Cerebellar nuclear complex (tissue), 1 donor: ENCODE measurements around the gene METTL2A.
A peak's percentile ranks its signal among the peaks of the same experiment; 100 is the strongest.
"Not testable (repeated sequence)": the region's sequence is repeated elsewhere in the genome, so short reads cannot be mapped to it uniquely, and the experiment has no call there.

ENCODE experiments used
- DNase-seq, 2 experiments: peaks; one replicate each; lab custom pipeline; 2025; lab: John Stamatoyannopoulos, UW

The METTL2A gene, protein sequence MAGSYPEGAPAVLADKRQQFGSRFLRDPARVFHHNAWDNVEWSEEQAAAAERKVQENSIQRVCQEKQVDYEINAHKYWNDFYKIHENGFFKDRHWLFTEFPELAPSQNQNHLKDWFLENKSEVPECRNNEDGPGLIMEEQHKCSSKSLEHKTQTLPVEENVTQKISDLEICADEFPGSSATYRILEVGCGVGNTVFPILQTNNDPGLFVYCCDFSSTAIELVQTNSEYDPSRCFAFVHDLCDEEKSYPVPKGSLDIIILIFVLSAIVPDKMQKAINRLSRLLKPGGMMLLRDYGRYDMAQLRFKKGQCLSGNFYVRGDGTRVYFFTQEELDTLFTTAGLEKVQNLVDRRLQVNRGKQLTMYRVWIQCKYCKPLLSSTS

DNA sequence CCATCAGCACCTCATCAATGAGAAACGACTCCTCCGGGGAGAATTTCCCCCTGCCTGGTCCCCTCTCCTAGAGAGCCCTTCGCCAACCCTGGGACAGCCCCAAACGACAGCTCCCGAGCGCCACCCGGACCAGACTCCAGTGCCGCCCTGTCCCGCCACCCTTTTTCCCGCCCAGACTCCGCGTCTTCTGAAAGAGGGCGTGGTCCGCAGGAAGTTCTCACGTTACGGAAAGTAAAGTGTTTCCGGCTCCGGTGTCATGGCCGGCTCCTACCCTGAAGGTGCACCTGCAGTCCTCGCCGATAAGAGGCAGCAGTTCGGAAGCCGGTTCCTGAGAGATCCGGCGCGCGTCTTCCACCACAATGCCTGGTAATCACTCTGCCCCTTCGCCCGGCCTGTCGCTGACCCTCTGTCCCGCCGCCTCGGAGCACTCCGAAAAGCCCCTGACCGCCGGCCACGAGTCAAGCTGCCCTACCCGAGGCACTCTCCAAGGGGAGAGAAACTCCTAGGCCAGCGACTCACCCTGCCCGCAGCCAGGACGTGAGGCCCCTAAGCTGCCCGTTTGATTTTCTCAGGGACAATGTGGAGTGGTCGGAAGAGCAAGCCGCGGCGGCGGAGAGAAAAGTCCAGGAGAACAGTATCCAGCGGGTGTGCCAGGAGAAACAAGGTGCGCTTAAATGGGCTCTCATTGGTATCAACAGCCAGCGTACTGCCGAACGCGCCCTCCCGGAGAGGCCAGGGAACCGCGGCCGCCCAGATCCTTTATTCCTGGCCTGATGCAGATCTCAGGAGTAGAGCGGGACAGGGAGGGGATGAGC lies at the start of gene METTL2A:
Gene METTL2A (plus strand): TSS at position 251 of the 815 bp plus-strand sequence. CDS start 6 bp downstream, at position 257.
- peak; percentile 4 to 16 for DNase-seq

DNA sequence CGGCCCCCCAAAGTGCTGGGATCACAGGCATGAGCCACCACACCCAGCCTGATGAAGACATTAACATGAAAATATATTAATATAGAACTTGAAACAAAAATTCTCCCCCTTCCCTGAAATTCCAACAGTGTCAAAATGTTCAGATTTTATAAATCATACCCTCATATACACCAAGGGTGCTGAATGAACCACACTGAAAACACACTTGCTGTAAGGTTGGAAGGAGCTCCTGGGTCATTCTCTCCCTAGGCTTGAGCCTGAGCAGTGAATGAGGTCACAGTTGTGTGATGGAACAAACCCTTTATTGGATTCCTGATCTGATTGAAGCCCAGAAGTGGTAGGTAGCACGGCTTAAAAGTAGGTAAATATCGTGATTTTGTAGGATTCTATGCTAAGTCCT lies 43.4 kb upstream of the METTL2A start, which contains the start of gene EFCAB3:
Gene EFCAB3 (plus strand): TSS at position 301 of the 400 bp plus-strand sequence. CDS start 2,427 bp downstream, outside the sequence.
- DNase-seq: no peak

DNA sequence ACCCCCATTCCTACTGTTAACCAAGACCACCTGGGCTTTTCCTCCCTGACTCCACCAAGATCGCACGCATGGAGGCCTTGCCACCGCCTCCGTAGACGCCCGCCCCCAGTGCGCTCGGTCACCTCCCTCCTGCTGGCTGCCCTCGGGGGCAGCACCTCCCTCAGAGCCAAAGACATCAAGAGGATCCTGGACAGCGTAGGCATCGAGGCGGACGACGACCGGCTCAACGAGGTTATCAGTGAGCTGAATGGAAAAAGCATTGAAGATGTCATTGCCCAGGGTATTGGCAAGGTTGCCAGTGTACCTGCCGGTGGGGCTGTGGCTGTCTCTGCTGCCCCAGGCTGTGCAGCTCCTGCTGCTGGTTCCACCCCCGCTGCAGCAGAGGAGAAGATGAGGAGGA lies 42.1 kb upstream of the METTL2A start:
- DNase-seq: no peak

DNA sequence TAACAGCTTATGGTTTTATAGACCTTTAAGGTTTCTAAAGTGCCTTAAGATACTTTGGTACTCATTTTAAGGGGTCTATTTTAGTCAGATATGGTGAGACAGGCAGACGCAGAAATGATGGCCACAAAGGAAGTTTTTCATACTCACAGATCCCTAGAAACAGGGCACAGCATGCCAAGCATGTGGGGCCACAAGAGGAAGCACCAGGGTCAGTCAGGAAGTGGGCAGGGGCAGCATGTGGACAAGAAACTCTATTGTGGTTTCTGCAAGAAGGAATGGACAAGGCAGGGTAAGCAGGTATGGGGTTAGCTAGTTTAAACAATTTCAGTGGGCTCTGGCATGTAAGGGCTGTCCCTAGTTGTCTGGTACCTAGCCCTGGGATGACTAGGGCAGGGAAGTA lies 34.8 kb upstream of the METTL2A start:
- DNase-seq: no peak

DNA sequence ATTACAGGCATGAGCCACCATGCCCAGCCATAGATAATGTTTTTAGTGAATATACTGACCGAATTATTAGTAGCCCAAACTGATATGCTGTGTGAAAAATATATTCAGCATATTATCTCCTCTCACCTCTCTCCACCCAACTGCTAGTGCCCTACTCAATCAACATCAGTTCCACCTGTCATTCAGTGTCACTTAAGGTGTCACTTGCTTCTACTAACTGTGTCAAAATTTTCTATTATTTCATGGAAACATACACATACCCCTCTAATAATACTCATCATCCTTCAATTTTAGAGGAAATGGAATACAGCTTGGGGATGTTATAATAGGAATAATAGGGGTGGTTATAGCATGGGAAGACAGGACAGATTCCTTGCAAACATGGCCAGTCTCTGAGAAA lies 30.8 kb upstream of the METTL2A start:
- DNase-seq: no peak

DNA sequence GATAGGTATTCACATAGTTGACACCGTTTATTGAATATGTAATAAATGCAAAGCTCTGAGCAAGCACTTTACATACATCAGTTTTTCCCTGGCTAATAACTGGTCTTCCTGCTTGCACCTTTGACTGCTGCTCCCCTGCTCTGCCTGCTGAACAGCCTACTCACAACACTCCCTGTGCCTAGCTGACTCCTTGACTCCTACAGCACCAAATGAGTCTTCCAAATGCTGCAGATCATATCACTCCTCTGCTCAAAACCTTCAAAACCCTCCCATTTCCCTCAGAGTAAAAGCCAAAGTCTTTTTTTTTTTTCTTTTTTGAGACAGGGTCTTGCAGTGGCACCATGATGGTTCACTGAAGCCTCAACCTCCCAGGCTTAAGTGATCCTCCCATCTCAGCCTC lies 24.8 kb upstream of the METTL2A start:
- DNase-seq: no peak

DNA sequence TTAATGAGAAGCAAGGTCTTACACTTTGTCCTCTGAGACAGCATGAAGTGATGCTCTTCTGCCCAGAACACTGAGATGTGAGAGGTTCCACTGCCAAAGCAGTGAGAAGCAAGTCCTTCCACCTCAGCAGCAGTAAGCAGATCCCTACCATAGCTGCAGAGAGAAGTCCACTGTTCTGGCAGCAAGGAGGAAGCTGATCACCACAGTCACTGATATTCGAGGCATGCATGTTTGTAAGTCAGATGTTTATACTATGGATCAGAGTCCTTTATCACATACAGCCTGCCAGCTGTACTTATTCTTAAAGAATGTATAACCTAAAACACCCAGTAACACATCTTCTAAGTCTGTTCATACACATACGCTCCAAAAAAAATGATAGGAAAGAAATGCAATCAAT lies 18.2 kb upstream of the METTL2A start:
- DNase-seq: no peak

DNA sequence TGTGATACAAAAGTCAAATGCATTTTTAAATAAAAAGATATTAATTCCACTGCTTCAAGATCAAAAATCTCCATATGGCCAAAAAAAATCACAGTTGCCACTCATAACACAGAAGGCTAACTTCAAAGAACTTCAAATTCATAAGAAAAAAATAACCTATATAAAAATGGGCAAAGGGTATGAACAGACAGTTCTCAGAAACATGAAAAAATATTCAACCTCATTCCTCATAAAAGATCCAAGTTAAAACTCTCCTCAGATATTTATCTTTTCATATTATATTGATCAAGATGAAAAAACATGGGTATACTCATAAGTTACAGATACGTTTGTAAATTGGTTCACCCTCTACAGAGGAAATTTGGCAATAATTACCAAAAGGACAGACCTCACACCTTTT lies 10.6 kb upstream of the METTL2A start:
- not testable (repeated sequence) for DNase-seq

DNA sequence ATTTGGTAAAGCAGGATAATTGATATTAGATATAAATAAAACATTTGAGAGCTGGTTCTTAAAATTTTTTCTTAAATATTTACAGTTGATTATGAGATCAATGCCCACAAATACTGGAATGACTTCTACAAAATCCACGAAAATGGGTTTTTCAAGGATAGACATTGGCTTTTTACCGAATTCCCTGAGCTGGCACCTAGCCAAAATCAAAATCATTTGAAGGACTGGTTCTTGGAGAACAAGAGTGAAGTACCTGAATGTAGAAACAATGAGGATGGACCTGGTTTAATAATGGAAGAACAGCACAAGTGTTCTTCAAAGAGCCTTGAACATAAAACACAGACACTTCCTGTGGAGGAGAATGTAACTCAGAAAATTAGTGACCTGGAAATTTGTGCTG lies 2.5 kb downstream of the METTL2A start:
- not testable (repeated sequence) for DNase-seq

DNA sequence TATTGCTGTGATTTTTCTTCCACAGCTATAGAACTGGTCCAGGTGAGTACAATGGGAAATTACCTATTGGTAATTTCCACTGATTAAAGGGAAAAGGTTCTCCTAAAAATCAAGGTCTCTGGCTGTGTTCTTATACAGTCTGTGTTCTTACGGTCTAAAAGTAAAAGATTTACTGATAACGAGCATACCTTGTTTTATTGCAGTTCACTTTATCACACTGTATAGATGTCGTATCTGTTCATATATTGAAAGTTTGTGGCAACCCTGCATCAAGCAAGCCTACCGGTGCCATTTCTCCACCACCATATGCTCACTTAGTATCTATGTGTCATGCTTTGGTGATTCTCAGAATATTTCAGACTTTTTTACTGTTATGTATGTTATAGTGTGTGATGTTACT lies 11.6 kb downstream of the METTL2A start:
- not testable (repeated sequence) for DNase-seq

DNA sequence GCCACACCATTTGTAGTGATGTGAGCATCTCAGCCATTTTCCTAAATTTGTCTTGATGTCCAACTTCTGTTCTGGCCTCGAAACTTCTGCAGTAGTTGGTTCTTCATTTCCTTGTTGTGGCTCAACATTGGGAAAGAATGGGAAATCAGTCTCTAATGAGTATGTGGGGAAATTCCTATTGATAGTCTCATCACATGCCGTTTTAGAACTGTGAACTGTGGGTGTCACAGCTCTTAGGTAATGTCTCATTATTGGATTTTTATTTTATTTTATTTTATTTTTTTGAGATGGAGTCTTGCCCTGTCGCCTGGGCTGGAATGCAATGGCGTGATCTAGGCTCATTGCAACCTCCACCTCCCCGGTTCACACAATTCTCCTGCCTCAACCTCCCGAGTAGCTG lies 17.5 kb downstream of the METTL2A start:
- DNase-seq: not testable (repeated sequence)

DNA sequence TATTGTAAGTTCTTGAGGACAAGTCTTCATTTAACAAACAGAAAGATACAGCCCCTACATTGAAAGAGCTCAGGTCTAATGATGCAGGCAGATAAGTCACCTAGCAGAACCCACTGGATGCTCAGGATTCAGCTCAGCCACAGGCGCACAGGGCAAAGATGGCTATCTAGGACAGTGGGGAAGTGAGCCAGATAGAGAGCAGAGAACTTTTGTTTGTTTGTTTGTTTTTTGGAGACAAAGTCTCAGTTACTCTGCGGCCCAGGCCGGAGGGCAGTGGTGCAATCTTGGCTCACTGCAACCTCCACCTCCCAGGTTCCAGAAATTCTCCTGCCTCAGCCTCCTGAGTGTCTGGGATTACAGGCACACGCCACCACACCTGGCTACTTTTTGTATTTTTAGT lies 20.4 kb downstream of the METTL2A start:
- no peak for DNase-seq

DNA sequence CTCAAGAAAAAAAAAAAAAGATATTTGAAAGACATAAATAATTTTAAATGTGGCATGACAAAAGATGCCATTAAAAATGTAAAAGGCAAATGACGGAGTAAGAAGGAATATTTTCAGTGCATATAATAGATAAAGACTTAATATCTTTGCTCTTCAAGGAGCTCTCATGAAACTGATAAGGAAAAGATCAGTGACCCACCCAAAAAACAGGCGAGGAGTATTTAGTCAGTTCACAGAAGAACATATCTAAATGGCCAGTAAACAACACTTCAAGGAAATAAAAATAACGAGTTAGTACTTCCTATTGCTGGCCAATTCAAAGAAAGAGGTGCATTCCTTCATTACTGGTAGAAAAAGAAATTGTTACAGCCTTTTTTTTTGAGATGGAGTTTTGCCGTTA lies 22.1 kb downstream of the METTL2A start:
- DNase-seq: not testable (repeated sequence)

DNA sequence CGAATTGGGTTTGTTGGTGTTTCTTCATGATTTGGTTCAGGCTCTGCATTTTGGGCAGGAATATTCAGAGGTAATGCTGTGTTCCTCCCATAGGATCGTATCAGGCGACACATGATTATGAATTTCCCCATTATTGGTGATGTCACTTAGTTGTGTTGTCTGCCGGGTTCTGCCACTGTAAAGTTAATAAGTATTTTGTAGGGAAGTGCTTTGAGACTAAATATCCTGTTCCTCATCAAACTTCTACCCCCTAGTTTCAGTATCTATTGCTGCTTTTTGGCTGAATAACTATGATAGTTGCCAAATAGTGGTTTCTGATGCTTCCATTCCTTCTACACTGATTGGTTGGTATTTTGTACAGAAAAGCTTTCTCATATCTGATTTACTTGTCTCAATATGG lies 28.5 kb downstream of the METTL2A start:
- DNase-seq: not testable (repeated sequence)

DNA sequence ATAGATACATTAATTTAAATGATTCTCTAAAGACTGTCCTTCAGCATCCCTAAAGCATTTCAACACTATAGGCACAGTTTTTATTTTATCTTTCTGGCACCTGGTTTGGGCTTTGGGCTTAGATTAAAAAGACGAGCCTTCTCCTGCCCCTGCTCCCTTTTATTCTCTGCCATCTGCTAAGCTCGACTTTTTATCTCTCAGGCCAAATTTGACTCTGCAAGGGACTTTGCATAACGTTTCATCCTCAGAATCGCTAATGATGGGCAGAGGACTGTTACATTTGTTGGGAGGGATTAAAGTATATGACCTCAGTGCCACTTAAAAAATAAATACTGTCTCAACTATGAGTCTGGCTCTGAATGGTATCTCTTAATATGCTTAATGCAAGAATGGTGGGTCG lies 29.3 kb downstream of the METTL2A start:
- not testable (repeated sequence) for DNase-seq

DNA sequence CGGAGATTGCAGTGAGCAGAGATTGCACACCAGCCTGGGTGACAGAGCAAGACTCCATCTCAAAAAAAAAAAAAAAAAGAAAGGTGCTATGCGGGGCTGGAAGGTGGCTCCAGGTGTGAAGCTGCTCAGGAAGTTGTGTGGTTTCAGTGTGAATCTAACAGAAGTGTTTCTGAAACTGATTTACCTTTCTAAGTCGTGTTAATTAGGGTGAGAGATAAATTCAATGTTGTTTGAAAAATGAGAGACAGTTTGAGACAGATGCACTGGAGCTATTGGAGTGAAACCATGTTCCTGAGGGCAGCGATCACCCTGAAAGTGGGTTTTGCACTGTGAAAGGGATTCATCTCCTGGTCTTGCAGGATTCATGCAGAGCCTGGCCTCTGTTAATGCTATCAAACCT lies 30.0 kb downstream of the METTL2A start:
- not testable (repeated sequence) for DNase-seq

DNA sequence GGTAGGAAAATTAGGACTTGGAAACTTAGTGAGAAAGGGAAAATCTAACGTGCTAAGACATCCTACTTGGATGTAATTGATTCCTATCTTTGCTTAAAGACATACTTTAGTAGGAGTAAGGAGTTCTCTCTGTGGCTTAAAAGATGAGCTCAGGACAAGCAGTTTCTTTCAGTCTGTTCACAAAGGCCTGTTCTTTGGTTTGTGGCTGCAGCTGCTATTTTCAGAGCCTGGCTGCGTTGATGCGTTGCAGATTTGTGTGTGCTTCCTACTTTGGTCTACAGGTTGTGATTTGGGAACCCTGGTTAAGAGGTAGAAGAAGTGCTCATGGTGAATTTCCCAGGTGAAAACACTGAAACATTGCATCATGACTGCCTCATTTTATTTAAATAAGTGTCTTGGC lies 30.4 kb downstream of the METTL2A start:
- DNase-seq: not testable (repeated sequence)

DNA sequence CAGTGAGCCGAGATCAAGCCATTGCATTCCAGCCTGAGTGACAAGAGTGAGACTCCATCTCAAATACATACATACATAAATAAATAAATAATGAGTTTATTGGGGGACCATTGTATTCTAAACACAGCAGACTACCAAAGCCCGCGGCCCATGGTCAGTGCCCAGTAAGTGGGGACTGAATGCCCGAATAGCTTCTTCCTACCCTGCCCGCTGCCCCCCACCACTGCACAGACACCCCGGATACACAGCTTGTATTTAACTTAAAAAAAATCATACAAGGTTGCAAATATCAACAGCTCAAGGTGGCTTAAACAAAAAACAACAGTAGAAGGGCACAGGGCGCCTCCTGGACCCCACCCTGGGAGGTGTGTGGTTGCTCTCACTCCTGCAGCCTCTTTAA lies 32.3 kb downstream of the METTL2A start:
- DNase-seq: no peak

DNA sequence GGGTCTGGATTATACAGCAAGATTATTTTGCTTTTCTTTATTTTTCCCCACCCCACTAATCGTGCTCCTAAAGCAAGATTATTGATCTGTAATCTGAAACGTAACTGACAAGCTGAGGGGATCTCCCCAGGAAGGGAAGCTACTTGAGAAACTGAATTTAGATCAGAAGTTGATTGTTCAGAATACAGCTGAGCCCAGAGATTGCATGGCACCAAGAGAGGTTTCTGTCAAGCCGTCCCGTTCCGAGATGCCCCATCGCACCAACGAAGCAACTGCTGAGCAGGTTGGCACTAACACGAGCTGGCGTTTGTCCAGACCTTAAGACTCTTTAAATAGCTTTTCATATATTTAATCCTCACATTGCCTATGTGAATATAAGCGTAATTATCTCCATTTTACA lies 34.8 kb downstream of the METTL2A start:
- DNase-seq: not testable (repeated sequence)

DNA sequence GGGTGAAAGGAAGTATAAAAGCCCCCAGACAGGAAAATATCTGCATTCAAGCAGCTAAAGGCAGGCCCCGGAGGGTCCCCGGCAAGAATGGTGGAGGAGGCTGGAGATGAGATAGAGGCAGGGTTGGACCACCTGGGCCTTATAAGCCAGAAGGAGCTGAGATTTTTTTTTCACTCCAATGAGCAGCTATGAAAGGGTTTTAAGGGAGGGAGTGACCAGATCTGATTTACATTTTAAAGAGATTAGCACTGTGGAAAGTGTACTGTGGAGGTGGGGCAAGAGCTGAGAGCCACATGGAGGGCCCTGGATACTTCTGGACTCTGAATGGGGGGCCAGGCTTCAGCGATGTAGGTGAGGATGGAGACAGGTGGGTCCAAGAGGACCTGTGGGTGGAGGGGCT lies 40.7 kb downstream of the METTL2A start:
- not testable (repeated sequence) for DNase-seq

DNA sequence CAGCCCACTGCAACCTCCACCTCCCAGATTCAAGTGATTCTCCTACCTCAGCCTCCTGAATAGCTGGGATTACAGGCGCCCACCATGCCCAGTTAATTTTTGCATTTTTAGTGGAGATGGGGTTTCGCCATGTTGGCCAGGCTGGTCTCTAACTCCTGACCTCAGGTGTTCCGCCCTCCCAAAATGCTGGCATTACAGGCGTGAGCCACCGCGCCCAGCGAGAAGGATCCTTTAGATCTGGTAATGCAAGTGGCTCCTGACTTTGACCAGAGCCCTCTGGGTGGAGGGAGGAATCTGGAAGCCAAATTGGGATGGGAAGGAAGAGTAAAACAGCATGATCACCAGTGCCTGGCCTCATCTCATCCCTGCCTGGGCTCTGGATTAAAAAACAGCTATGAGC lies 41.6 kb downstream of the METTL2A start:
- DNase-seq: not testable (repeated sequence)

DNA sequence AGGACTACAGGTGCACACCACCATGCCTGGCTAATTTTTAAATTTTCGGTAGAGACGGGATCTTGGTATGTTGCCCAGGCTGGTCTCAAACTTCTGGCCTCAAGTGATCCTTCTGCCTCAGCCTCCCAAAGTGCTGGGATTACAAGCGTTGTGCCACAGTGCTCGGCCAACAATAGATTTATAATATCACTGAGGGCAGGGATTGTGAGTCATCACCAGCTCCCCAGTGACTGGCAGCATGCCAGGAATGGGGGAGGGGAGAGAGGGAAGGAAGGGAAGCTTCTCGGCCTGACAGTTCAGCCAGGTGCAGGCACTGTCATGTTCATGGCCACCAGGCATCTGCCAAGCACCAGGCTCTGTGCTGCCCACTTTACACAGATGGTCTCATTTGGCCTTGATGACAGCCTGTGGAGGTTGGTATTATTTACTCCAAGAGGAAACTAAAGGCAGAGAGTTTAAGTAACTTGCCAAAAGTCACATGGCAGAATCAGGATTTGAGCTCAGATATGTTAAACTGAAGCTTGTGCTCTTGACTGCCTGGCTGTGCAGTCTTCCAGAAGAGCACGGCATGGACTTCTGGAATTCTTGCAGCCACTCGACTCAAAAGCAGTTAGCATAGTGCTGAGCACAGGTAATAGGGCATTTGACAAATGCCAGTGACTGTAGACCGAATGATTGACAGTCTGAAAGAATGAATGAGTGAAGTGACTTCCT lies 47.1 kb downstream of the METTL2A start:
- DNase-seq: peak; percentile 8 to 45
